ENCODE results near the gene ABCA5.
"Not testable (repeated sequence)": the region's sequence is repeated elsewhere in the genome, so short reads cannot be mapped to it uniquely, and the experiment has no call there.

The ABCA5 gene

GRCh38 chr17:69196105-69196653, 130.8 kb downstream of the ABCA5 start:
- not testable (repeated sequence) for ATAC-seq
